GM12873 (cell line): ENCODE measurements around the gene AVEN.

Source experiments
- CTCF ChIP-seq: IDR thresholded peaks from 2 replicates; pipeline ENCODE4 v1.5.1; 2012; ENCODE audit warnings: low read depth, mild to moderate bottlenecking, moderate library complexity, low read length, control low read depth; ENCODE audit not compliant: insufficient read depth; ENCODE audit errors: missing control alignments

Gene AVEN

GRCh38 chr15:33846862-33847261, 192.1 kb downstream of the AVEN start:
- no peak for TF ChIP-seq CTCF

GRCh38 chr15:33846142-33846541, 192.9 kb downstream of the AVEN start:
- TF ChIP-seq CTCF: no peak

- no peak for TF ChIP-seq CTCF
Observed at GRCh38 chr15:33844597-33844996, 194.4 kb downstream of the AVEN start.

- no peak for TF ChIP-seq CTCF
Observed at GRCh38 chr15:33844186-33844585, 194.8 kb downstream of the AVEN start.

GRCh38 chr15:33840615-33841014, 198.4 kb downstream of the AVEN start:
- no peak for TF ChIP-seq CTCF

- no peak for TF ChIP-seq CTCF
Observed at GRCh38 chr15:33839540-33839939, 199.5 kb downstream of the AVEN start.

GRCh38 chr15:33837294-33837693, 201.7 kb downstream of the AVEN start:
- TF ChIP-seq CTCF: no peak
